HepG2 (cell line): ENCODE data around the gene ACOX3. TPM values are rescaled to one million over a fixed set of nuclear protein-coding genes. Genes with fewer than 3 reads are reported as not detected.

Experiments used
- ATAC-seq: fragments of 200-7000 bp; cut with Tn5 transposase; 3 replicates; pipeline ENCODE4 v1.9.1; 2020; ENCODE audit warnings: mild to moderate bottlenecking, moderate library complexity
- BruUV-seq: library from RNA; stranded (reverse); fragments of 400-500 nt; replicated peaks from 2 replicates; lab custom pipeline; 2021; lab: Mats Ljungman, UMichigan
- CTCF ChIA-PET: fragments of 300-600 bp; formaldehyde crosslinking; extraction: SDS; loops from one replicate; lab custom pipeline; 2021; ENCODE audit warnings: low total read pairs, inconsistent platforms, low intra/inter-chr PET ratio; lab: Yijun Ruan, JAX
- POLR2A ChIA-PET: fragments of 350-600 bp; sonication (Branson Sonifier 250); formaldehyde crosslinking; loops from one replicate; lab custom pipeline; 2020; ENCODE audit warnings: antibody characterized with exemption, inconsistent platforms; lab: Yijun Ruan, JAX
- DNase-seq: peaks from one replicate; pipeline ENCODE4 v3.0.0-alpha.2; 2015; ENCODE audit warnings: low spot score
- FAIRE-seq: peaks from 3 replicates; lab custom pipeline; 2011; peaks lifted over from hg19 to GRCh38; lab: Jason Lieb, UNC
- H2AFZ ChIP-seq: one replicate; pipeline ENCODE4 v1.6.1; 2011; ENCODE audit warnings: low read length, inconsistent platforms
- H3K27ac ChIP-seq: fragments of 300-600 bp; 3 replicates; pipeline ENCODE4 v1.8.0; 2011; ENCODE audit warnings: mixed run types, mild to moderate bottlenecking, mixed read lengths, low read length, inconsistent platforms; ENCODE audit not compliant: insufficient read depth; ENCODE audit errors: extremely low read length
- H3K27me3 ChIP-seq, 2 experiments: fragments of 200-600 bp in 1 of 2; 2 replicates in 1 of 2; 3 replicates in 1 of 2; pipeline versions ENCODE4 v1.6.0 to v1.8.0; 2011; ENCODE audit warnings: low read length in 2 of 2, mild to moderate bottlenecking in 2 of 2, moderate library complexity in 2 of 2, inconsistent platforms in 1 of 2; ENCODE audit not compliant: insufficient read depth in 2 of 2, control insufficient read depth in 1 of 2
- H3K36me3 ChIP-seq, 2 experiments: fragments of 200-600 bp in 1 of 2; replicated peaks in 1 of 2; 2 replicates in 1 of 2; 3 replicates in 1 of 2; pipeline versions ENCODE4 v1.5.1 to v1.8.0; 2011; ENCODE audit warnings: low read length in 2 of 2, inconsistent platforms in 1 of 2; ENCODE audit not compliant: insufficient read depth in 2 of 2, control insufficient read depth in 1 of 2
- H3K4me1 ChIP-seq: 2 replicates; pipeline ENCODE4 v1.5.1; 2012; ENCODE audit warnings: low read length, inconsistent platforms; ENCODE audit not compliant: insufficient read depth
- H3K4me2 ChIP-seq: 2 replicates; pipeline ENCODE4 v1.6.0; 2011; ENCODE audit warnings: low read depth, low read length, inconsistent platforms
- H3K4me3 ChIP-seq, 3 experiments: fragments of 200-600 bp in 1 of 3; sonication (generic), shearing (Covaris generic) in 1 of 3; replicated peaks in 1 of 3; 2 replicates each; pipeline ENCODE4 v1.5.1; 2011 to 2016; ENCODE audit warnings: low read length in 3 of 3, inconsistent platforms in 2 of 3, low read depth in 2 of 3, mild to moderate bottlenecking in 2 of 3, control low read depth in 1 of 3, mixed read lengths in 1 of 3; ENCODE audit not compliant: insufficient read depth in 1 of 3
- H3K79me2 ChIP-seq: one replicate; pipeline ENCODE4 v1.6.1; 2011; ENCODE audit warnings: low read length, inconsistent platforms; ENCODE audit not compliant: insufficient read depth
- H3K9ac ChIP-seq: 2 replicates; pipeline ENCODE4 v1.6.0; 2011; ENCODE audit warnings: mild to moderate bottlenecking, low read depth, low read length, inconsistent platforms; ENCODE audit not compliant: insufficient read depth
- H3K9me3 ChIP-seq: 2 replicates; pipeline ENCODE4 v1.5.1; 2012; ENCODE audit warnings: mild to moderate bottlenecking, low read length
- H4K20me1 ChIP-seq: 2 replicates; pipeline ENCODE4 v1.6.0; 2011; ENCODE audit warnings: inconsistent platforms, mild to moderate bottlenecking, low read length, moderate library complexity; ENCODE audit not compliant: insufficient read depth
- FLYWCH1 ChIP-seq: sonication (generic); formaldehyde crosslinking; IDR thresholded peaks from 2 replicates; pipeline ENCODE4 v1.8.1; 2023; ENCODE audit warnings: mild to moderate bottlenecking, missing genetic modification reagents
- HNRNPK ChIP-seq: fragments of 200-400 bp; formaldehyde crosslinking; IDR thresholded peaks from 2 replicates; pipeline ENCODE4 v1.6.1; 2018; ENCODE audit warnings: low read length, low read depth, moderate library complexity, mild to moderate bottlenecking; ENCODE audit not compliant: poor library complexity, severe bottlenecking
- KDM2A ChIP-seq: sonication (generic); formaldehyde crosslinking; IDR thresholded peaks from 2 replicates; pipeline ENCODE4 v1.4.0; 2020; ENCODE audit warnings: low read depth, missing genetic modification reagents, borderline replicate concordance
- NR2C2 ChIP-seq: sonication (generic); formaldehyde crosslinking; IDR thresholded peaks from 2 replicates; pipeline ENCODE4 v1.4.0; 2020; ENCODE audit warnings: missing genetic modification reagents, mild to moderate bottlenecking, moderate library complexity, borderline replicate concordance
- POLR2AphosphoS2 ChIP-seq: IDR thresholded peaks from 2 replicates; pipeline ENCODE4 v1.6.1; 2011; ENCODE audit warnings: low read depth, low read length, improper control_type of control experiment
- SNAPC4 ChIP-seq: sonication (generic); formaldehyde crosslinking; IDR thresholded peaks from 2 replicates; pipeline ENCODE4 v1.4.0; 2020; ENCODE audit warnings: mild to moderate bottlenecking, missing genetic modification reagents
- TCF12 ChIP-seq, 2 experiments: fragments of 450-650 bp in 1 of 2; sonication (generic) in 1 of 2; formaldehyde crosslinking in 1 of 2; IDR thresholded peaks; 2 replicates each; pipeline versions ENCODE4 v1.6.1 to v1.8.0; 2017 to 2022; ENCODE audit warnings: antibody characterized with exemption in 1 of 2, mild to moderate bottlenecking in 1 of 2, missing genetic modification reagents in 1 of 2, moderate library complexity in 1 of 2
- TERF1 ChIP-seq: sonication (generic); formaldehyde crosslinking; IDR thresholded peaks from 2 replicates; pipeline ENCODE4 v1.8.0; 2022; ENCODE audit warnings: mild to moderate bottlenecking, missing genetic modification reagents, moderate library complexity
- TOPORS ChIP-seq: sonication (generic); formaldehyde crosslinking; IDR thresholded peaks from 2 replicates; pipeline ENCODE4 v1.8.0; 2023; ENCODE audit warnings: mild to moderate bottlenecking, missing genetic modification reagents
- ZBTB8A ChIP-seq: sonication (generic); formaldehyde crosslinking; IDR thresholded peaks from 2 replicates; pipeline ENCODE4 v1.4.0; 2020; ENCODE audit warnings: mild to moderate bottlenecking, low read depth, missing genetic modification reagents, borderline replicate concordance
- ZNF543 ChIP-seq: sonication (generic); formaldehyde crosslinking; IDR thresholded peaks from 2 replicates; pipeline ENCODE4 v1.4.0; 2020; ENCODE audit warnings: mild to moderate bottlenecking, missing genetic modification reagents
- ZNF775 ChIP-seq: sonication (generic); formaldehyde crosslinking; IDR thresholded peaks from 2 replicates; pipeline ENCODE4 v1.4.0; 2020; ENCODE audit warnings: missing genetic modification reagents, mild to moderate bottlenecking, moderate library complexity, borderline replicate concordance
- ZNF800 ChIP-seq: sonication (generic); formaldehyde crosslinking; IDR thresholded peaks from 2 replicates; pipeline ENCODE4 v1.4.0; 2020; ENCODE audit warnings: missing genetic modification reagents
- ZNF879 ChIP-seq: sonication (generic); formaldehyde crosslinking; IDR thresholded peaks from 2 replicates; pipeline ENCODE4 v1.8.1; 2023; ENCODE audit warnings: missing genetic modification reagents
- ZSCAN12 ChIP-seq: sonication (generic); formaldehyde crosslinking; IDR thresholded peaks from 2 replicates; pipeline ENCODE4 v1.9.0; 2021; ENCODE audit warnings: mild to moderate bottlenecking, missing genetic modification reagents
- WGBS: methylation state at CpG from one replicate; pipeline ENCODE4 v1.1.6; 2017; ENCODE audit warnings: low lambda C conversion rate; 5-methylcytosine and 5-hydroxymethylcytosine counted together
- in situ Hi-C: cut with HindIII; loops from 2 replicates; pipeline ENCODE4 v1.10.0; 2017; ENCODE audit warnings: low pct_unique_long_range_greater_than_20kb; ENCODE audit not compliant: extremely low pct_ligation_motif_present
- intact Hi-C: fragments of 100-400 bp; cut with micrococcal nuclease; formaldehyde crosslinking; loops from one replicate; pipeline ENCODE4 v1.10.0; 2022; ENCODE audit not compliant: unreplicated experiment
- polyA plus RNA-seq, 8 experiments: library from polyadenylated mRNA; depleted of rRNA in 3 of 8; stranded (reverse) in 7 of 8; unstranded in 1 of 8; fragments of >200 nt; fragmentation: Illumina TruSeq in 4 of 8; extraction: Trizol in 4 of 8; gene quantifications; 2 replicates each; pipeline versions ENCODE4 v1.2.1 to v1.2.3, GENCODE V29; 2011 to 2016; ENCODE audit warnings: low read depth in 4 of 8, missing spikeins in 1 of 8, mixed read lengths in 1 of 8; ENCODE audit not compliant: insufficient read depth in 1 of 8
- total RNA-seq, 5 experiments: library from RNA; depleted of rRNA; stranded (reverse); fragments of >200 nt; fragmentation: Illumina TruSeq; extraction: Trizol; gene quantifications; 2 replicates each; pipeline ENCODE4 v1.2.3, GENCODE V29; 2016; ENCODE audit warnings: low read depth in 1 of 5

ACOX3 gene
- total and polyA plus RNA-seq, 2 of the 13 experiments (the other 11 are each of a cell fraction or from before 2014, with no cell fraction given): 4.2 to 17.8 TPM

- Histone ChIP-seq H3K9me3 (no peaks in the 10 kb centered on the region), H3K36me3 (peaks cover 0 to 5% of the 10 kb centered on the region in 2 experiments; a peak in 2 of 5 replicates), H3K4me2 (no peak overlapping the region), H2AFZ (no peak overlapping the region), H3K27me3 (no peaks in the 10 kb centered on the region), H3K4me3 (no peak overlapping the region), H3K27ac (no peak overlapping the region), H3K79me2 (no peaks in the 10 kb centered on the region), H4K20me1 (no peaks in the 10 kb centered on the region), H3K4me1 (no peaks in the 10 kb centered on the region), H3K9ac (no peak overlapping the region)
- CTCF ChIA-PET: no interaction called here
- FAIRE-seq: no peak
- in situ Hi-C loops (no loop called here), intact Hi-C loops (no loop called here)
- DNase-seq: no peak
- 94% methylated on average over 11 of the region's 11 CpGs for WGBS
- POLR2A ChIA-PET: no interaction called here
- ATAC-seq: no peak
- BruUV-seq: no TSS peak
- no peak for TF ChIP-seq ZNF775 (CRISPR knock-in tag)
- no peak for TF ChIP-seq ZBTB8A (CRISPR knock-in tag)
- no peak for TF ChIP-seq ZNF879 (CRISPR knock-in tag)
- no peak for TF ChIP-seq TOPORS
- no peak for TF ChIP-seq TERF1 (CRISPR knock-in tag)
- no peak for TF ChIP-seq NR2C2
- TF ChIP-seq POLR2AphosphoS2: no peak
- TF ChIP-seq HNRNPK: no peak
- TF ChIP-seq ZNF543 (CRISPR knock-in tag): no peak
- TF ChIP-seq TCF12 (IDR thresholded peaks at IDR 0.05): no peak
- no peak for TF ChIP-seq TCF12 (CRISPR knock-in tag; IDR thresholded peaks at IDR 0.05)
- no peak for TF ChIP-seq SNAPC4 (CRISPR knock-in tag)
- TF ChIP-seq ZNF800: no peak
- no peak for TF ChIP-seq FLYWCH1 (CRISPR knock-in tag)
- no peak for TF ChIP-seq ZSCAN12 (CRISPR knock-in tag)
- TF ChIP-seq KDM2A (CRISPR knock-in tag): no peak
These were observed 39.7 kb upstream of the ACOX3 start for GRCh38 chr4:8480221-8480620.
